ENCODE results near the gene SLC9A3. TPM values are rescaled to one million over a fixed set of nuclear protein-coding genes. Genes with fewer than 3 reads are reported as not detected.
A peak's percentile ranks its signal among the peaks of the same experiment; 100 is the strongest.
"Not testable (repeated sequence)": the region's sequence is repeated elsewhere in the genome, so short reads cannot be mapped to it uniquely, and the experiment has no call there.

Gene SLC9A3
- total RNA-seq, 1 experiment from 2014 or later: 1.9 TPM

GRCh38 chr5:474840-475661 lies 49.2 kb downstream of the SLC9A3 start:
- Histone ChIP-seq H3K27me3 (replicated peaks; ENCODE audit: insufficient read depth, low read depth, low read length, poor library complexity) (peaks cover 47% of the 10 kb centered on the region), H3K36me3 (ENCODE audit: insufficient read depth, low read length, poor library complexity, severe bottlenecking) (peaks cover 9% of the 10 kb centered on the region), H3K9me3 (ENCODE audit: low read depth, low read length, poor library complexity, severe bottlenecking) (no peaks in the 10 kb centered on the region), H3K27ac (ENCODE audit: low read depth, low read length, poor library complexity, severe bottlenecking) (no peak overlapping the region), H3K4me3 (ENCODE audit: low read depth, low read length, poor library complexity, severe bottlenecking) (peak overlapping the region; percentile 95), H3K4me1 (ENCODE audit: insufficient read depth, low read length, poor library complexity, severe bottlenecking) (peaks cover 12% of the 10 kb centered on the region)
- BruUV-seq (replicated peaks): no TSS peak
- POLR2A ChIA-PET (ENCODE audit: low non-redundant PET): no interaction called here
- intact Hi-C loops (cut with micrococcal nuclease; ENCODE audit: unreplicated experiment): no loop called here
- CTCF ChIA-PET: interaction anchor here (0.5 to 0.6 kb wide), 2 partner anchors 196 to 384 kb away, joined by 3 to 8 read pairs; no protein-coding TSS in a partner anchor
- TF ChIP-seq, protein P1, sequence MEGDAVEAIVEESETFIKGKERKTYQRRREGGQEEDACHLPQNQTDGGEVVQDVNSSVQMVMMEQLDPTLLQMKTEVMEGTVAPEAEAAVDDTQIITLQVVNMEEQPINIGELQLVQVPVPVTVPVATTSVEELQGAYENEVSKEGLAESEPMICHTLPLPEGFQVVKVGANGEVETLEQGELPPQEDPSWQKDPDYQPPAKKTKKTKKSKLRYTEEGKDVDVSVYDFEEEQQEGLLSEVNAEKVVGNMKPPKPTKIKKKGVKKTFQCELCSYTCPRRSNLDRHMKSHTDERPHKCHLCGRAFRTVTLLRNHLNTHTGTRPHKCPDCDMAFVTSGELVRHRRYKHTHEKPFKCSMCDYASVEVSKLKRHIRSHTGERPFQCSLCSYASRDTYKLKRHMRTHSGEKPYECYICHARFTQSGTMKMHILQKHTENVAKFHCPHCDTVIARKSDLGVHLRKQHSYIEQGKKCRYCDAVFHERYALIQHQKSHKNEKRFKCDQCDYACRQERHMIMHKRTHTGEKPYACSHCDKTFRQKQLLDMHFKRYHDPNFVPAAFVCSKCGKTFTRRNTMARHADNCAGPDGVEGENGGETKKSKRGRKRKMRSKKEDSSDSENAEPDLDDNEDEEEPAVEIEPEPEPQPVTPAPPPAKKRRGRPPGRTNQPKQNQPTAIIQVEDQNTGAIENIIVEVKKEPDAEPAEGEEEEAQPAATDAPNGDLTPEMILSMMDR (conservative IDR thresholded peaks at IDR 0.05; ENCODE audit: low read depth, low read length): no peak
- no peak for TF ChIP-seq EZH2 (IDR thresholded peaks at IDR 0.05; ENCODE audit: borderline replicate concordance, low read depth, low read length, poor library complexity, severe bottlenecking)
- no peak for DNase-seq (ENCODE audit: low spot score)

GRCh38 chr5:474232-474839 lies 49.9 kb downstream of the SLC9A3 start:
- DNase-seq (ENCODE audit: low spot score); POLR2A ChIA-PET (ENCODE audit: low non-redundant PET); H3K36me3 ChIP-seq (ENCODE audit: insufficient read depth, low read length, poor library complexity, severe bottlenecking); intact Hi-C loops (cut with micrococcal nuclease; ENCODE audit: unreplicated experiment); H3K27ac ChIP-seq (ENCODE audit: low read depth, low read length, poor library complexity, severe bottlenecking); BruUV-seq (replicated peaks); H3K9me3 ChIP-seq (ENCODE audit: low read depth, low read length, poor library complexity, severe bottlenecking): not testable (repeated sequence)
- CTCF ChIA-PET: interaction anchor here (0.6 kb wide), 1 partner anchor 383 kb away, joined by 3 read pairs; no protein-coding TSS in a partner anchor
- Histone ChIP-seq H3K4me3 (ENCODE audit: low read depth, low read length, poor library complexity, severe bottlenecking) (peak overlapping the region; percentile 95), H3K4me1 (ENCODE audit: insufficient read depth, low read length, poor library complexity, severe bottlenecking) (peaks cover 12% of the 10 kb centered on the region), H3K27me3 (replicated peaks; ENCODE audit: insufficient read depth, low read depth, low read length, poor library complexity) (peaks cover 47% of the 10 kb centered on the region)

GRCh38 chr5:473551-474192 lies 50.6 kb downstream of the SLC9A3 start:
- POLR2A ChIA-PET (ENCODE audit: low non-redundant PET): no interaction called here
- peaks cover 9% of the 10 kb centered on the region for H3K36me3 ChIP-seq (ENCODE audit: insufficient read depth, low read length, poor library complexity, severe bottlenecking)
- H3K4me1 ChIP-seq (ENCODE audit: insufficient read depth, low read length, poor library complexity, severe bottlenecking): peaks cover 12% of the 10 kb centered on the region
- no TSS peak for BruUV-seq (replicated peaks)
- H3K9me3 ChIP-seq (ENCODE audit: low read depth, low read length, poor library complexity, severe bottlenecking): no peaks in the 10 kb centered on the region
- peaks cover 47% of the 10 kb centered on the region for H3K27me3 ChIP-seq (replicated peaks; ENCODE audit: insufficient read depth, low read depth, low read length, poor library complexity)
- DNase-seq (ENCODE audit: low spot score): peak; percentile 33
- TF ChIP-seq EZH2 (IDR thresholded peaks at IDR 0.05; ENCODE audit: borderline replicate concordance, low read depth, low read length, poor library complexity, severe bottlenecking): peak; percentile 44
- TF ChIP-seq, protein P1 (conservative IDR thresholded peaks at IDR 0.05; ENCODE audit: low read depth, low read length): no peak
- intact Hi-C loops (cut with micrococcal nuclease; ENCODE audit: unreplicated experiment): no loop called here
- CTCF ChIA-PET: no interaction called here
- H3K27ac ChIP-seq (ENCODE audit: low read depth, low read length, poor library complexity, severe bottlenecking): peak overlapping the region; percentile 50
- peak overlapping the region; percentile 95 for H3K4me3 ChIP-seq (ENCODE audit: low read depth, low read length, poor library complexity, severe bottlenecking)

Measured in A673 (cell line).